ENCODE data around the gene CAMK2B.

Gene CAMK2B

GRCh38 chr7:44309271-44310091, 15.9 kb downstream of the CAMK2B start:
- DNase-seq (ENCODE audit: low read depth in 2 of 2, low spot score in 1 of 2) = no peak

- DNase-seq (ENCODE audit: low read depth in 2 of 2, low spot score in 1 of 2) = no peak
Observed at GRCh38 chr7:44308596-44309270, 16.7 kb downstream of the CAMK2B start.

- DNase-seq (ENCODE audit: low read depth in 2 of 2, low spot score in 1 of 2) = no peak
Observed at GRCh38 chr7:44307905-44308595, 17.3 kb downstream of the CAMK2B start.

- DNase-seq (ENCODE audit: low read depth in 2 of 2, low spot score in 1 of 2) = no peak
Observed at GRCh38 chr7:44307301-44307900, 18.0 kb downstream of the CAMK2B start.

- DNase-seq (ENCODE audit: low read depth in 2 of 2, low spot score in 1 of 2) = no peak
Observed at GRCh38 chr7:44306606-44307005, 18.8 kb downstream of the CAMK2B start.

- no peak for DNase-seq (ENCODE audit: low read depth in 2 of 2, low spot score in 1 of 2)
Observed at GRCh38 chr7:44305564-44306507, 19.6 kb downstream of the CAMK2B start.

- DNase-seq (ENCODE audit: low read depth in 2 of 2, low spot score in 1 of 2) = no peak
Observed at GRCh38 chr7:44294325-44295069, 30.9 kb downstream of the CAMK2B start.

GRCh38 chr7:44293561-44294324, 31.7 kb downstream of the CAMK2B start:
- no peak for DNase-seq (ENCODE audit: low read depth in 2 of 2, low spot score in 1 of 2)

- DNase-seq (ENCODE audit: low read depth in 2 of 2, low spot score in 1 of 2) = no peak
Observed at GRCh38 chr7:44292876-44293560, 32.4 kb downstream of the CAMK2B start.

- DNase-seq (ENCODE audit: low read depth in 2 of 2, low spot score in 1 of 2) = no peak
Observed at GRCh38 chr7:44292420-44292817, 33.0 kb downstream of the CAMK2B start.

- no peak for DNase-seq (ENCODE audit: low read depth in 2 of 2, low spot score in 1 of 2)
Observed at GRCh38 chr7:44291733-44292419, 33.5 kb downstream of the CAMK2B start.

GRCh38 chr7:44291066-44291732, 34.2 kb downstream of the CAMK2B start:
- no peak for DNase-seq (ENCODE audit: low read depth in 2 of 2, low spot score in 1 of 2)

GRCh38 chr7:44290252-44290620, 35.2 kb downstream of the CAMK2B start:
- no peak for DNase-seq (ENCODE audit: low read depth in 2 of 2, low spot score in 1 of 2)

- DNase-seq (ENCODE audit: low read depth in 2 of 2, low spot score in 1 of 2) = no peak
Observed at GRCh38 chr7:44289341-44290251, 35.8 kb downstream of the CAMK2B start.

GRCh38 chr7:44288811-44289340, 36.5 kb downstream of the CAMK2B start:
- DNase-seq (ENCODE audit: low read depth in 2 of 2, low spot score in 1 of 2) = no peak

GRCh38 chr7:44288381-44288685, 37.1 kb downstream of the CAMK2B start:
- no peak for DNase-seq (ENCODE audit: low read depth in 2 of 2, low spot score in 1 of 2)

Measured in stimulated activated CD8-positive, alpha-beta memory T cell treated with anti-CD3 and anti-CD28 coated beads, Interleukin-4, amount 100 ng/mL, for 1 hour (primary cell).